Measurements from ENCODE around the gene RAB11FIP4. TPM values are rescaled to one million over a fixed set of nuclear protein-coding genes. Genes with fewer than 3 reads are reported as not detected.

The RAB11FIP4 gene
- total and polyA plus RNA-seq, 2 donors (not counting 1 experiment from before 2014, with no cell fraction given) = 17.0 to 70.5 TPM

- H3K9ac ChIP-seq (ENCODE audit: low read length) = no peak overlapping the region
- H3K4me3 ChIP-seq (ENCODE audit: control extremely low read depth in 1 of 5, extremely low read depth in 1 of 5, insufficient read depth in 1 of 5, low read depth in 2 of 5, low read length in 4 of 5) = no peak overlapping the region
- H3K79me2 ChIP-seq (ENCODE audit: control insufficient read depth, insufficient read depth, low read length) = peaks cover 32% of the 10 kb centered on the region
- intact Hi-C loops (cut with micrococcal nuclease) = loop anchor here (1.0 kb wide), 1 partner anchor 39 kb away; no protein-coding TSS in a partner anchor
- no peak for ATAC-seq (ENCODE audit: low read depth)
- Mint-ChIP-seq H3K4me1 (peaks cover 40% of the 10 kb centered on the region), H3K27me3 (no peaks in the 10 kb centered on the region), H3K9me3 (ENCODE audit: insufficient read depth) (no peaks in the 10 kb centered on the region), H3K27ac (peak overlapping the region; percentile 95), H3K4me3 (peak overlapping the region; percentile 94)
- H3K27ac ChIP-seq (ENCODE audit: low read length in 2 of 2) = no peak overlapping the region
- WGBS (ENCODE audit: insufficient coverage) = 47% methylated on average over 7 of the region's 9 CpGs
- no peaks in the 10 kb centered on the region for H3K36me3 ChIP-seq (replicated peaks in 1 of 2; ENCODE audit: control extremely low read depth in 1 of 2, control insufficient read depth in 1 of 2, extremely low read depth in 1 of 2, insufficient read depth in 2 of 2, low read length in 1 of 2)
- TF ChIP-seq EZH2 (IDR thresholded peaks at IDR 0.05; ENCODE audit: borderline replicate concordance, insufficient read depth, low read depth, low read length, poor library complexity, severe bottlenecking) (no peak), CTCF (IDR thresholded peaks at IDR 0.05) (no peak)
- H3K9me3 ChIP-seq (ENCODE audit: control extremely low read depth in 1 of 3, control insufficient read depth in 2 of 3, insufficient read depth in 1 of 3, low read length in 2 of 3) = no peaks in the 10 kb centered on the region
- ChIA-PET POLR2A (no interaction called here), CTCF (interaction anchor here (0.6 to 10.3 kb wide), 4 partner anchors 8 to 97 kb away, joined by 3 to 94 read pairs (median 16); no protein-coding TSS in a partner anchor)
- DNase-seq = peak; percentile 42
- H2AFZ ChIP-seq (ENCODE audit: insufficient read depth, low read depth, low read length, poor library complexity, severe bottlenecking) = peak overlapping the region; percentile 57
- H3K4me2 ChIP-seq (replicated peaks; ENCODE audit: low read depth, low read length, poor library complexity, severe bottlenecking) = peak overlapping the region; percentile 86
- no peaks in the 10 kb centered on the region for H3K27me3 ChIP-seq (replicated peaks in 1 of 4; ENCODE audit: control extremely low read depth in 1 of 4, control insufficient read depth in 3 of 4, insufficient read depth in 4 of 4, low read length in 3 of 4)
- H4K20me1 ChIP-seq (ENCODE audit: control insufficient read depth, insufficient read depth, low read length, poor library complexity, severe bottlenecking) = peaks cover 30% of the 10 kb centered on the region
- H3K4me1 ChIP-seq (ENCODE audit: control insufficient read depth in 2 of 2, insufficient read depth in 2 of 2, low read length in 2 of 2) = peaks cover 37 to 42% of the 10 kb centered on the region in 2 donors
These were observed 95.0 kb downstream of the RAB11FIP4 start for GRCh38 chr17:31486351-31487062.
